HepG2 (cell line): Measurements from ENCODE around the gene ESYT2. TPM values are rescaled to one million over a fixed set of nuclear protein-coding genes. Genes with fewer than 3 reads are reported as not detected.

Experiments
- FOXM1 ChIP-seq: sonication (generic); formaldehyde crosslinking; IDR thresholded peaks from 2 replicates; pipeline ENCODE4 v1.5.0; 2020; ENCODE audit warnings: missing genetic modification reagents
- FOXO4 ChIP-seq: sonication (generic); formaldehyde crosslinking; conservative IDR thresholded peaks from 2 replicates; pipeline ENCODE4 v1.8.1; 2023; ENCODE audit warnings: missing genetic modification reagents
- GFI1 ChIP-seq: sonication (generic); formaldehyde crosslinking; IDR thresholded peaks from 2 replicates; pipeline ENCODE4 v1.5.0; 2020; ENCODE audit warnings: missing genetic modification reagents, mild to moderate bottlenecking, borderline replicate concordance
- HNF4G ChIP-seq, 2 experiments: sonication (generic) in 1 of 2; formaldehyde crosslinking in 1 of 2; IDR thresholded peaks; 2 replicates each; pipeline versions ENCODE4 v1.4.0 to v1.6.1; 2011 to 2020; ENCODE audit warnings: borderline replicate concordance in 2 of 2, low read depth in 2 of 2, mild to moderate bottlenecking in 2 of 2, low read length in 1 of 2, missing genetic modification reagents in 1 of 2, moderate library complexity in 1 of 2
- MED1 ChIP-seq: sonication (generic); formaldehyde crosslinking; IDR thresholded peaks from 2 replicates; pipeline ENCODE4 v1.4.0; 2020; ENCODE audit warnings: missing genetic modification reagents
- MTA3 ChIP-seq: sonication (generic); formaldehyde crosslinking; IDR thresholded peaks from 2 replicates; pipeline ENCODE4 v1.4.0; 2020; ENCODE audit warnings: missing genetic modification reagents
- NFYB ChIP-seq: sonication (generic); formaldehyde crosslinking; IDR thresholded peaks from 2 replicates; pipeline ENCODE4 v1.4.0; 2020; ENCODE audit warnings: missing genetic modification reagents
- NR2F2 ChIP-seq: IDR thresholded peaks from 2 replicates; pipeline ENCODE4 v1.6.1; 2012; ENCODE audit warnings: low read depth, inconsistent platforms, borderline replicate concordance
- PAX8 ChIP-seq: sonication (generic); formaldehyde crosslinking; IDR thresholded peaks from 2 replicates; pipeline ENCODE4 v1.8.0; 2022; ENCODE audit warnings: mild to moderate bottlenecking, missing genetic modification reagents, borderline replicate concordance
- THAP8 ChIP-seq: sonication (generic); formaldehyde crosslinking; IDR thresholded peaks from 2 replicates; pipeline ENCODE4 v1.5.1; 2020; ENCODE audit warnings: missing genetic modification reagents, mild to moderate bottlenecking, borderline replicate concordance
- YEATS2 ChIP-seq: sonication (generic); formaldehyde crosslinking; IDR thresholded peaks from 2 replicates; pipeline ENCODE4 v1.4.0; 2020; ENCODE audit warnings: missing genetic modification reagents, borderline replicate concordance
- ZNF20 ChIP-seq: sonication (generic); formaldehyde crosslinking; IDR thresholded peaks from 2 replicates; pipeline ENCODE4 v1.4.0; 2020; ENCODE audit warnings: mild to moderate bottlenecking, moderate library complexity, missing genetic modification reagents
- ZNF253 ChIP-seq: sonication (generic); formaldehyde crosslinking; IDR thresholded peaks from 2 replicates; pipeline ENCODE4 v1.8.0; 2022; ENCODE audit warnings: mild to moderate bottlenecking, missing genetic modification reagents, borderline replicate concordance
- ZNF343 ChIP-seq: sonication (generic); formaldehyde crosslinking; IDR thresholded peaks from 2 replicates; pipeline ENCODE4 v1.4.0; 2020; ENCODE audit warnings: mild to moderate bottlenecking, missing genetic modification reagents
- ZNF513 ChIP-seq: sonication (generic); formaldehyde crosslinking; conservative IDR thresholded peaks from 2 replicates; pipeline ENCODE4 v1.5.0; 2020; ENCODE audit warnings: missing genetic modification reagents
- ZNF543 ChIP-seq: sonication (generic); formaldehyde crosslinking; IDR thresholded peaks from 2 replicates; pipeline ENCODE4 v1.4.0; 2020; ENCODE audit warnings: mild to moderate bottlenecking, missing genetic modification reagents
- ZNF616 ChIP-seq: sonication (generic); formaldehyde crosslinking; IDR thresholded peaks from 2 replicates; pipeline ENCODE4 v1.5.0; 2020; ENCODE audit warnings: low read depth, mild to moderate bottlenecking, missing genetic modification reagents
- ZNF766 ChIP-seq: sonication (generic); formaldehyde crosslinking; IDR thresholded peaks from 2 replicates; pipeline ENCODE4 v1.5.0; 2020; ENCODE audit warnings: missing genetic modification reagents, borderline replicate concordance
- polyA plus RNA-seq, 8 experiments: library from polyadenylated mRNA; depleted of rRNA in 3 of 8; stranded (reverse) in 7 of 8; unstranded in 1 of 8; fragments of >200 nt; fragmentation: Illumina TruSeq in 4 of 8; extraction: Trizol in 4 of 8; gene quantifications; 2 replicates each; pipeline versions ENCODE4 v1.2.1 to v1.2.3, GENCODE V29; 2011 to 2016; ENCODE audit warnings: low read depth in 4 of 8, missing spikeins in 1 of 8, mixed read lengths in 1 of 8; ENCODE audit not compliant: insufficient read depth in 1 of 8
- total RNA-seq, 5 experiments: library from RNA; depleted of rRNA; stranded (reverse); fragments of >200 nt; fragmentation: Illumina TruSeq; extraction: Trizol; gene quantifications; 2 replicates each; pipeline ENCODE4 v1.2.3, GENCODE V29; 2016; ENCODE audit warnings: low read depth in 1 of 5
- TF ChIP-seq, protein P1 (sequence below): sonication (generic); formaldehyde crosslinking; IDR thresholded peaks from 2 replicates; pipeline ENCODE4 v1.4.0; 2020; ENCODE audit warnings: missing genetic modification reagents
- TF ChIP-seq, protein P2 (sequence below): IDR thresholded peaks from 2 replicates; pipeline ENCODE4 v1.6.1; 2018; ENCODE audit warnings: missing genetic modification reagents, mild to moderate bottlenecking, missing compliant biosample characterization
- TF ChIP-seq, protein P3 (sequence below): sonication (generic); formaldehyde crosslinking; IDR thresholded peaks from 2 replicates; pipeline ENCODE4 v1.4.0; 2020; ENCODE audit warnings: mild to moderate bottlenecking, missing genetic modification reagents

The ESYT2 gene
- total and polyA plus RNA-seq, 2 of the 13 experiments (the other 11 are each of a cell fraction or from before 2014, with no cell fraction given): 28.5 to 37.3 TPM

DNA sequence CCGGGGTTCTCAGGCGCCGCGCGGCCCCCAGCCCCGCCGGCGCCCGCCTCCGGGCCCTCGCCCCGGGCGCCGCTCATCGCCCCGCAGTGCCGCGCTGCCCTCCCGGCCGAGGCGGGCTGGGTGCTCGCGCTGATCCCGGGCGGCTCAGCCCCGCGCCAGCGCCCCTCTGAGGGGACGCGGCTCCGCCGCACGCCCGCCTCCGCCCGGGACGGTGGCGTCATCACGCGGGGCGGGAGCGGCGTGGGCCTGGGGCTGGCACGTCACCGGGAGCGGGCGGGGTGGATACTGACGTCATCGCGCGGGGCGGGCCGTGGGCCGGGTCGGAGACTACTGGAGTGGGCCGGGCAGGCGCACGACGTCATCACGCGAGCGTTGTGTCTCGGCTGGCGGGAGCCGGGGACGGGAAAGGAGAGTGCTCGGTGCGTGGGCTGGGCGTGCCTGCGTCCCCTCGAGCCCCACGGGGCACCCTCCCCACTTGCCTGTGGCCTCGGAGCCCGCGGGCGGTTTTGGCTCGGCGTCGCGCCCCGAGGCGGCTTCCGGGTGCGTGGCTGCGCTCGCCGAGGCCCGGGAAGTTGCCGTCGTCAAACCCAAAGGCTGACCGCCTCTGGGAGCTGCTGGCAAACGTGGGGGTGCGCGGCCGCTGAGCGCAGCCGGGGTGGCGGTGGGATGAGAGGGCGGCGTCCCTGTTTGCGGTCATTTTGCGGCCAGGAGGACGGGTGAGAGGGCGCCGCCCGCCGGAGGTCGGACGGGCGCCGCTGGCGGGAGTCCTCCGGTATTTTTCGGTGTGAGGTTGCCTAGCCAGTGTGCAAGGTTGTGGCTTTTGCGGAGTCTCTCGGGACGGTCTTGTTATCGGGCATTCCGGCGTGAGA lies at the start of gene ESYT2 (continued):
- TF ChIP-seq FOXO4 (CRISPR knock-in tag): no peak
- TF ChIP-seq ZNF20 (CRISPR knock-in tag): no peak
- peak; percentile 67; the same call in 1 of the 2 replicates for TF ChIP-seq MED1
- TF ChIP-seq, protein P1, sequence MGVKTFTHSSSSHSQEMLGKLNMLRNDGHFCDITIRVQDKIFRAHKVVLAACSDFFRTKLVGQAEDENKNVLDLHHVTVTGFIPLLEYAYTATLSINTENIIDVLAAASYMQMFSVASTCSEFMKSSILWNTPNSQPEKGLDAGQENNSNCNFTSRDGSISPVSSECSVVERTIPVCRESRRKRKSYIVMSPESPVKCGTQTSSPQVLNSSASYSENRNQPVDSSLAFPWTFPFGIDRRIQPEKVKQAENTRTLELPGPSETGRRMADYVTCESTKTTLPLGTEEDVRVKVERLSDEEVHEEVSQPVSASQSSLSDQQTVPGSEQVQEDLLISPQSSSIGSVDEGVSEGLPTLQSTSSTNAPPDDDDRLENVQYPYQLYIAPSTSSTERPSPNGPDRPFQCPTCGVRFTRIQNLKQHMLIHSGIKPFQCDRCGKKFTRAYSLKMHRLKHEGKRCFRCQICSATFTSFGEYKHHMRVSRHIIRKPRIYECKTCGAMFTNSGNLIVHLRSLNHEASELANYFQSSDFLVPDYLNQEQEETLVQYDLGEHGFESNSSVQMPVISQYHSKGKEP (CRISPR knock-in tag): no peak; the same call in 1 of the 2 replicates
- TF ChIP-seq YEATS2: peak; percentile 42; the same call in 1 of the 2 replicates
- TF ChIP-seq MTA3 (CRISPR knock-in tag): no peak
- TF ChIP-seq GFI1 (CRISPR knock-in tag): peak; percentile 63; the same call in 1 of the 2 replicates
- TF ChIP-seq NR2F2: no peak; the same call in 1 of the 2 replicates
- TF ChIP-seq, protein P2, sequence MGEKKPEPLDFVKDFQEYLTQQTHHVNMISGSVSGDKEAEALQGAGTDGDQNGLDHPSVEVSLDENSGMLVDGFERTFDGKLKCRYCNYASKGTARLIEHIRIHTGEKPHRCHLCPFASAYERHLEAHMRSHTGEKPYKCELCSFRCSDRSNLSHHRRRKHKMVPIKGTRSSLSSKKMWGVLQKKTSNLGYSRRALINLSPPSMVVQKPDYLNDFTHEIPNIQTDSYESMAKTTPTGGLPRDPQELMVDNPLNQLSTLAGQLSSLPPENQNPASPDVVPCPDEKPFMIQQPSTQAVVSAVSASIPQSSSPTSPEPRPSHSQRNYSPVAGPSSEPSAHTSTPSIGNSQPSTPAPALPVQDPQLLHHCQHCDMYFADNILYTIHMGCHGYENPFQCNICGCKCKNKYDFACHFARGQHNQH (CRISPR knock-in tag): peak; percentile 83
- TF ChIP-seq ZNF616 (CRISPR knock-in tag): peak; percentile 70
- TF ChIP-seq ZNF343 (CRISPR knock-in tag): peak; percentile 88; the same call in 1 of the 2 replicates
- TF ChIP-seq HNF4G (IDR thresholded peaks at IDR 0.05; ENCODE audit: borderline replicate concordance, low read depth, low read length): no peak
- TF ChIP-seq HNF4G (CRISPR knock-in tag; IDR thresholded peaks at IDR 0.05; ENCODE audit: borderline replicate concordance, low read depth): peak; percentile 47; the same call in 1 of the 2 replicates
- peak; percentile 82; the same call in 1 of the 2 replicates for TF ChIP-seq THAP8 (CRISPR knock-in tag)
- TF ChIP-seq NFYB: peak; percentile 58; the same call in 1 of the 2 replicates
- TF ChIP-seq FOXM1 (CRISPR knock-in tag): no peak
- TF ChIP-seq, protein P3, sequence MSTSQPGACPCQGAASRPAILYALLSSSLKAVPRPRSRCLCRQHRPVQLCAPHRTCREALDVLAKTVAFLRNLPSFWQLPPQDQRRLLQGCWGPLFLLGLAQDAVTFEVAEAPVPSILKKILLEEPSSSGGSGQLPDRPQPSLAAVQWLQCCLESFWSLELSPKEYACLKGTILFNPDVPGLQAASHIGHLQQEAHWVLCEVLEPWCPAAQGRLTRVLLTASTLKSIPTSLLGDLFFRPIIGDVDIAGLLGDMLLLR (CRISPR knock-in tag): peak; percentile 26
- no peak; the same call in none of the 2 replicates for TF ChIP-seq ZNF766 (CRISPR knock-in tag)
- no peak for TF ChIP-seq ZNF513
- TF ChIP-seq ZNF543 (CRISPR knock-in tag): peak; percentile 82; the same call in 1 of the 2 replicates
- TF ChIP-seq ZNF253: peak; percentile 58; the same call in 1 of the 2 replicates
- peak; percentile 91; the same call in 1 of the 2 replicates for TF ChIP-seq PAX8 (CRISPR knock-in tag)
